D721Med (cell line): ENCODE results near the gene USP3.

ENCODE experiments used
- DNase-seq: peaks from one replicate; pipeline ENCODE4 v3.0.0; 2011; ENCODE audit warnings: low spot score; ENCODE audit not compliant: insufficient read length
- FAIRE-seq: peaks from 2 replicates; lab custom pipeline; 2011; peaks lifted over from hg19 to GRCh38; lab: Jason Lieb, UNC
- CTCF ChIP-seq: IDR thresholded peaks from 2 replicates; pipeline ENCODE4 v1.5.1; 2012; ENCODE audit warnings: mild to moderate bottlenecking, control low read depth; ENCODE audit not compliant: insufficient read depth; ENCODE audit errors: missing control alignments

USP3 gene

GRCh38 chr15:63509056-63509954 lies 4.9 kb downstream of the USP3 start:
- DNase-seq: no peak
- no peak for TF ChIP-seq CTCF
- no peak for FAIRE-seq

- TF ChIP-seq CTCF: no peak
- DNase-seq (no peak), FAIRE-seq (no peak)
Measured at GRCh38 chr15:63509955-63510940, 5.9 kb downstream of the USP3 start.

- no peak for FAIRE-seq
- no peak for DNase-seq
- TF ChIP-seq CTCF: no peak
Measured at GRCh38 chr15:63512148-63512547, 7.8 kb downstream of the USP3 start.

DNA sequence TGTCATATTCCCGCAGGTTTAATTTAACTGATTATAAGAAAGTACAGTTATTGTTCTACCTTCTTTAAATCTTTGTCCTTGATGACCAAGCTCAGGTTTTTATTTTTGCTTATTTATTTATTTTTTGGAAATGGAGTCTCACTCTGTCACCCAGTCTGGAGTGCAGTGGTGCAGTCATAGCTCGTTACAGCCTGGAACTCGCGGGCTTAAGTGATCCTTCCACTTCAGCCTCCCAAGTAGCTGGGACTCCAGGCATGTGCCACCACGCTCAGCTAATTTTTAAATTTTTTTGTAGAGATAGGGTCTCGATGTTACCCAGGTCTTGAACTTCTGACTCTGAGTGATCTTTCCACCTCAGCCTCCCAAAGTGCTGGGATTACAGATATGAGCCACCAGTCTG lies 8.9 kb downstream of the USP3 start:
- FAIRE-seq (no peak), DNase-seq (no peak)
- no peak for TF ChIP-seq CTCF

DNA sequence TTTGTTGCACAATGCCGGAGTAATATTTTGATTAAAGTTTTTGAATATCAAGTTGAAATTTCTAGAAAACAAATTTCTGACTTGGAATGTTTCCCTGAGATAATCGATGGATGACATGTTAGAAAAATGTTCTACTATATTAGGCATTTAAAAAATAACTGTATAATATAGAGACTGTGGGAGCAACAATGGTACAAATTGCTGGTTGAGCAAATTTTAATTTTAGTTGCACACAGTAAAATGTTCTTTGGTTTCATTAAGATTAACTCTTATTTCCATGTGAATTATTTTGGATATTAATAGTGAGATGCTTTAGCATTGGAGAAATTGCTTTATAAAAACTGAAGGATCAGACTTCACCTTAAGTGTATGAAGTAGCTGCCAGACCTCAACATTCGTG lies 9.3 kb downstream of the USP3 start:
- no peak for TF ChIP-seq CTCF
- FAIRE-seq: no peak
- DNase-seq: no peak

- FAIRE-seq (no peak), DNase-seq (no peak)
Measured at GRCh38 chr15:63514531-63514943, 10.1 kb downstream of the USP3 start.

More at GRCh38 chr15:63514531-63514943, 10.1 kb downstream of the USP3 start:
- TF ChIP-seq CTCF: no peak
